ENCODE measurements around the gene TMEM150C. TPM values are rescaled to one million over a fixed set of nuclear protein-coding genes. Genes with fewer than 3 reads are reported as not detected.

TMEM150C gene
- total RNA-seq, 1 donor from 2014 or later: 10.5 TPM

- H3K27me3 Mint-ChIP-seq (ENCODE audit: unreplicated experiment): peaks cover 19% of the 10 kb centered on the region
- no peak overlapping the region for H3K4me3 Mint-ChIP-seq (ENCODE audit: unreplicated experiment)
- H3K9me3 Mint-ChIP-seq (ENCODE audit: unreplicated experiment): no peaks in the 10 kb centered on the region
- no peak for DNase-seq (ENCODE audit: low spot score)
- no peak for TF ChIP-seq CTCF (IDR thresholded peaks at IDR 0.05; ENCODE audit: unreplicated experiment)
- peaks cover 44% of the 10 kb centered on the region for H3K4me1 Mint-ChIP-seq (ENCODE audit: unreplicated experiment)
- H3K36me3 Mint-ChIP-seq (ENCODE audit: low read depth, unreplicated experiment): peaks cover 15% of the 10 kb centered on the region
- H3K27ac Mint-ChIP-seq (ENCODE audit: unreplicated experiment): peak overlapping the region; percentile 11
Measured at GRCh38 chr4:82433791-82434190, 128.0 kb downstream of the TMEM150C start.

Other genes with a start within 250 kb of the TMEM150C start
- gene HNRNPD, start 188.0 kb downstream of the TMEM150C start, total RNA-seq (ENCODE audit: unreplicated experiment): 353 TPM
- 374 TPM for gene HNRNPDL, start 131.5 kb downstream of the TMEM150C start, total RNA-seq (ENCODE audit: unreplicated experiment)
- 37.1 TPM for gene ENOPH1, start 131.4 kb downstream of the TMEM150C start, total RNA-seq (ENCODE audit: unreplicated experiment)
- gene SCD5, start 236.8 kb upstream of the TMEM150C start, total RNA-seq (ENCODE audit: unreplicated experiment): 0.38 TPM

Measured in endothelial cell (in vitro differentiated cells).